Measurements from ENCODE around the gene IL17RE.
A peak's percentile ranks its signal among the peaks of the same experiment; 100 is the strongest.

- TF ChIP-seq CTCF (IDR thresholded peaks at IDR 0.05): peak; percentile 67 to 95 (median 92)
- TF ChIP-seq POLR2A (IDR thresholded peaks at IDR 0.05): peak; percentile 26 to 60
Measured at GRCh38 chr3:9946112-9947024, 43.7 kb downstream of the IL17RE start.

All from uterus (tissue), 2 donors.